GM12878 (cell line): Measurements from ENCODE around the gene OTOG. TPM values are rescaled to one million over a fixed set of nuclear protein-coding genes. Genes with fewer than 3 reads are reported as not detected.

Source experiments
- ATAC-seq: fragments of 200-7000 bp; cut with Tn5 transposase; 3 replicates; pipeline ENCODE4 v1.9.1; 2020; ENCODE audit warnings: mild to moderate bottlenecking, moderate library complexity
- BruUV-seq: library from RNA; stranded (reverse); fragments of 400-500 nt; replicated peaks from 2 replicates; lab custom pipeline; 2021; lab: Mats Ljungman, UMichigan
- CTCF ChIA-PET: fragments of 300-600 bp; sonication (Branson Sonifier 250); formaldehyde crosslinking; extraction: SDS; loops from one replicate; lab custom pipeline; 2021; ENCODE audit warnings: inconsistent platforms; lab: Yijun Ruan, JAX
- POLR2A ChIA-PET: fragments of 350-600 bp; formaldehyde crosslinking; extraction: SDS; loops from one replicate; lab custom pipeline; 2021; ENCODE audit warnings: inconsistent platforms; lab: Charles Lee
- RAD21 ChIA-PET: fragments of 300-600 bp; sonication (Branson Sonifier 250); formaldehyde crosslinking; loops from one replicate; lab custom pipeline; 2023; ENCODE audit warnings: antibody characterized with exemption; ENCODE audit not compliant: unreplicated experiment; lab: Charles Lee
- SMC1A ChIA-PET: fragments of 300-600 bp; sonication (Branson Sonifier 250); formaldehyde crosslinking; loops from one replicate; lab custom pipeline; 2023; ENCODE audit not compliant: unreplicated experiment, uncharacterized antibody; lab: Charles Lee
- DNase-seq: peaks from one replicate; pipeline ENCODE4 v3.0.0-alpha.2; 2011; ENCODE audit warnings: low read depth, low spot score
- FAIRE-seq: peaks from 3 replicates; lab custom pipeline; 2011; peaks lifted over from hg19 to GRCh38; lab: Jason Lieb, UNC
- H2AFZ ChIP-seq: 2 replicates; pipeline ENCODE4 v1.6.0; 2011; ENCODE audit warnings: low read depth, low read length, control low read depth; ENCODE audit not compliant: control insufficient read depth
- H3K27ac ChIP-seq: 2 replicates; pipeline ENCODE4 v1.5.1; 2011; ENCODE audit warnings: control low read depth; ENCODE audit not compliant: control insufficient read depth, insufficient read depth
- H3K27me3 ChIP-seq, 2 experiments: replicated peaks in 1 of 2; 2 replicates each; pipeline versions ENCODE4 v1.6.0 to v1.6.1; 2011; ENCODE audit warnings: low read length in 1 of 2; ENCODE audit not compliant: control insufficient read depth in 2 of 2, insufficient read depth in 2 of 2
- H3K36me3 ChIP-seq, 2 experiments: 2 replicates each; pipeline ENCODE4 v1.5.1; 2011; ENCODE audit warnings: low read length in 1 of 2; ENCODE audit not compliant: control insufficient read depth in 2 of 2, insufficient read depth in 2 of 2
- H3K4me1 ChIP-seq: 2 replicates; pipeline ENCODE4 v1.6.1; 2011; ENCODE audit warnings: mild to moderate bottlenecking, low read length, moderate library complexity, mixed read lengths; ENCODE audit not compliant: control insufficient read depth, insufficient read depth
- H3K4me2 ChIP-seq: 2 replicates; pipeline ENCODE4 v1.6.0; 2011; ENCODE audit warnings: control low read depth; ENCODE audit not compliant: control insufficient read depth, insufficient read depth
- H3K4me3 ChIP-seq: fragments of 200-600 bp; sonication (generic); 2 replicates; pipeline ENCODE4 v1.5.1; 2016
- H3K79me2 ChIP-seq: 2 replicates; pipeline ENCODE4 v1.6.0; 2011; ENCODE audit warnings: low read length; ENCODE audit not compliant: control insufficient read depth, insufficient read depth
- H3K9ac ChIP-seq: 2 replicates; pipeline ENCODE4 v1.8.0; 2011; ENCODE audit warnings: low read length, control low read depth, mixed read lengths; ENCODE audit not compliant: control insufficient read depth, insufficient read depth
- H3K9me3 ChIP-seq: replicated peaks from 3 replicates; pipeline ENCODE4 v1.5.1; 2011; ENCODE audit warnings: mild to moderate bottlenecking, low read length; ENCODE audit not compliant: control insufficient read depth, insufficient read depth
- H4K20me1 ChIP-seq: 2 replicates; pipeline ENCODE4 v1.6.0; 2011; ENCODE audit not compliant: control insufficient read depth, insufficient read depth
- CBX3 ChIP-seq: fragments of 200-600 bp; sonication (generic); IDR thresholded peaks from 2 replicates; pipeline ENCODE4 v1.6.1; 2016; ENCODE audit warnings: low read depth, borderline replicate concordance
- CBX5 ChIP-seq: sonication (generic); IDR thresholded peaks from 2 replicates; pipeline ENCODE4 v1.6.1; 2016; ENCODE audit warnings: low read depth, moderate library complexity, mild to moderate bottlenecking, inconsistent platforms
- EGR1 ChIP-seq, 2 experiments: IDR thresholded peaks; 1 replicate in 1 of 2; 2 replicates in 1 of 2; pipeline ENCODE4 v1.6.1; 2011 to 2012; ENCODE audit warnings: low read depth in 2 of 2, low read length in 2 of 2, borderline replicate concordance in 1 of 2, mild to moderate bottlenecking in 1 of 2, moderate library complexity in 1 of 2
- ETV6 ChIP-seq, 2 experiments: fragments of 450-650 bp in 1 of 2; IDR thresholded peaks in 1 of 2; conservative IDR thresholded peaks in 1 of 2; 2 replicates each; pipeline ENCODE4 v1.6.1; 2014; ENCODE audit warnings: antibody characterized with exemption in 1 of 2, borderline replicate concordance in 1 of 2, low read depth in 1 of 2, mild to moderate bottlenecking in 1 of 2, moderate library complexity in 1 of 2
- HSF1 ChIP-seq: fragments of 150-350 bp; IDR thresholded peaks from 2 replicates; pipeline ENCODE4 v1.6.1; 2014; ENCODE audit warnings: mild to moderate bottlenecking, low read depth, low read length
- KDM1A ChIP-seq: fragments of 200-600 bp; sonication (generic); IDR thresholded peaks from 2 replicates; pipeline ENCODE4 v1.6.1; 2016; ENCODE audit warnings: borderline replicate concordance
- KLF5 ChIP-seq: fragments of 450-650 bp; IDR thresholded peaks from 2 replicates; pipeline ENCODE4 v1.6.1; 2014; ENCODE audit warnings: mild to moderate bottlenecking; ENCODE audit not compliant: partially characterized antibody
- MAX ChIP-seq: IDR thresholded peaks from 2 replicates; pipeline ENCODE4 v1.6.1; 2012; ENCODE audit warnings: low read depth, low read length, improper control_type of control experiment
- MXI1 ChIP-seq: fragments of 150-350 bp; IDR thresholded peaks from 2 replicates; pipeline ENCODE4 v1.6.1; 2011; ENCODE audit warnings: low read depth, mild to moderate bottlenecking, inconsistent platforms, low read length, improper control_type of control experiment
- NFIC ChIP-seq: IDR thresholded peaks from 2 replicates; pipeline ENCODE4 v1.6.1; 2012; ENCODE audit warnings: low read depth, mild to moderate bottlenecking, inconsistent platforms, low read length, moderate library complexity
- POLR2A ChIP-seq: IDR thresholded peaks from 2 replicates; pipeline ENCODE4 v1.6.1; 2011; ENCODE audit warnings: low read depth, mild to moderate bottlenecking, low read length
- RCOR1 ChIP-seq: conservative IDR thresholded peaks from 2 replicates; pipeline ENCODE4 v1.6.1; 2012; ENCODE audit warnings: low read depth, low read length, improper control_type of control experiment
- RFX5 ChIP-seq: IDR thresholded peaks from 2 replicates; pipeline ENCODE4 v1.6.1; 2011; ENCODE audit warnings: low read depth, low read length, improper control_type of control experiment
- SP1 ChIP-seq: IDR thresholded peaks from one replicate; pipeline ENCODE4 v1.6.1; 2011; ENCODE audit warnings: low read depth, low read length
- SRF ChIP-seq, 2 experiments: IDR thresholded peaks; 2 replicates each; pipeline ENCODE4 v1.6.1; 2011; ENCODE audit warnings: low read depth in 2 of 2, low read length in 2 of 2, mild to moderate bottlenecking in 1 of 2, moderate library complexity in 1 of 2
- TAF1 ChIP-seq: IDR thresholded peaks from 2 replicates; pipeline ENCODE4 v1.6.1; 2011; ENCODE audit warnings: mild to moderate bottlenecking, low read depth, low read length, borderline replicate concordance
- ZNF24 ChIP-seq: fragments of 450-650 bp; IDR thresholded peaks from 2 replicates; pipeline ENCODE4 v1.6.1; 2017; ENCODE audit warnings: antibody characterized with exemption, mild to moderate bottlenecking
- WGBS: methylation state at CpG from one replicate; pipeline ENCODE4 v1.1.6; 2016; ENCODE audit warnings: low lambda C conversion rate; ENCODE audit not compliant: insufficient replicate concordance, insufficient coverage; ENCODE audit errors: missing lambda C conversion rate; 5-methylcytosine and 5-hydroxymethylcytosine counted together
- in situ Hi-C: fragments of 300-500 bp; cut with MboI; formaldehyde crosslinking; loops from 9 replicates; pipeline ENCODE4 v1.14.3; 2018; ENCODE audit warnings: mixed read lengths
- intact Hi-C: fragments of 100-400 bp; cut with micrococcal nuclease; formaldehyde crosslinking; loops from one replicate; pipeline ENCODE4 v1.14.2; 2022; ENCODE audit not compliant: unreplicated experiment
- polyA plus RNA-seq, 11 experiments: library from polyadenylated mRNA; depleted of rRNA in 4 of 11; unstranded in 6 of 11; stranded (reverse) in 5 of 11; fragments of >200 nt; fragmentation: Nextera tagmentation in 4 of 11; fragmentation: Illumina TruSeq in 1 of 11; extraction: Ambion mirVana in 4 of 11; extraction: Trizol in 1 of 11; gene quantifications; 1 replicate in 1 of 11; 2 replicates in 10 of 11; pipeline versions ENCODE4 v1.2.1 to v1.2.3, GENCODE V29; 2011 to 2016; ENCODE audit warnings: inconsistent platforms in 2 of 11, missing spikeins in 2 of 11, low read depth in 1 of 11
- total RNA-seq, 4 experiments: library from RNA; depleted of rRNA in 3 of 4; stranded (reverse); fragments of >200 nt in 3 of 4; fragmentation: Illumina TruSeq in 1 of 4; extraction: Trizol in 1 of 4; gene quantifications; 2 replicates each; pipeline versions ENCODE4 v1.2.1 to v1.2.3, GENCODE V29; 2013 to 2021
- TF ChIP-seq, protein P1 (sequence below), 3 experiments: IDR thresholded peaks in 2 of 3; conservative IDR thresholded peaks in 1 of 3; 2 replicates each; pipeline ENCODE4 v1.5.1; 2011; ENCODE audit warnings: low read depth in 3 of 3, low read length in 3 of 3, mild to moderate bottlenecking in 3 of 3, control low read depth in 2 of 3, moderate library complexity in 2 of 3, inconsistent platforms in 1 of 3, mixed read lengths in 1 of 3; ENCODE audit not compliant: control insufficient read depth in 2 of 3, insufficient read depth in 1 of 3; ENCODE audit errors: extremely low read depth in 1 of 3

OTOG gene
- total and polyA plus RNA-seq, 10 of the 15 experiments (the other 5 are each of a cell fraction or from before 2014, with no cell fraction given) = not detected

GRCh38 chr11:17650127-17650911 lies 103.3 kb downstream of the OTOG start (continued):
- no peak for TF ChIP-seq TAF1
- TF ChIP-seq SRF (IDR thresholded peaks at IDR 0.05; ENCODE audit: low read depth in 2 of 2, low read length in 2 of 2) = no peak
- no peak for TF ChIP-seq KLF5

DNA sequence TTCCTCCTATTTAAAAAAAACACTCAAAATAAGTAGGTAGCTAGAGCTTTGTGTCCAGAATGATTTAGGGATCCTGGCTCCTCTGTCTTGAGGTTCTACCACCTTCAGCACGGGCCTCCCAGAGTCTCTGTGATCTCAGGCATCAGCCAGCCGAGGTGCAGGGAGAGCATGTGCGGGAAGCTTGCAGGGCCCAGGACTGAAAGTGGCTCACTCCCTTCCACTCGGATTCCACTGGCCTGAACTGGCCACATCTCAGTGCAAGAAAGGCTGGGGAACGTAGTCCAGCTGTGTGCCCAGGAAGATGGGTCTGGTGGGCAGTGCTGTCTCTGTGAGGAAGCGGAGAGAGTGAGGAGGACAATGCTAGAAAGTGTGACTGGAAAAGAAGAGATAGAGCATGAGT lies 104.0 kb downstream of the OTOG start:
- BruUV-seq = no TSS peak
- Histone ChIP-seq H4K20me1 (no peaks in the 10 kb centered on the region), H2AFZ (no peak overlapping the region), H3K27ac (no peak overlapping the region), H3K36me3 (no peaks in the 10 kb centered on the region), H3K9ac (no peak overlapping the region), H3K4me2 (no peak overlapping the region), H3K9me3 (no peaks in the 10 kb centered on the region; the same call in 2 of the 3 replicates), H3K27me3 (peaks cover 2 to 16% of the 10 kb centered on the region in 2 experiments), H3K79me2 (no peaks in the 10 kb centered on the region), H3K4me3 (no peak overlapping the region), H3K4me1 (no peaks in the 10 kb centered on the region)
- TF ChIP-seq CBX3 (no peak), SP1 (no peak), HSF1 (no peak), CBX5 (no peak), KDM1A (no peak), NFIC (no peak), EGR1 (IDR thresholded peaks at IDR 0.05; ENCODE audit: borderline replicate concordance in 1 of 2, low read depth in 2 of 2, low read length in 2 of 2) (no peak), ETV6 (conservative IDR thresholded peaks at IDR 0.05 in 1 of 2, IDR thresholded peaks at IDR 0.05 in 1 of 2; ENCODE audit: borderline replicate concordance in 1 of 2, low read depth in 1 of 2) (no peak), ZNF24 (no peak), MXI1 (no peak), POLR2A (no peak), RFX5 (no peak), RCOR1 (no peak), MAX (no peak)
- TF ChIP-seq, protein P1, sequence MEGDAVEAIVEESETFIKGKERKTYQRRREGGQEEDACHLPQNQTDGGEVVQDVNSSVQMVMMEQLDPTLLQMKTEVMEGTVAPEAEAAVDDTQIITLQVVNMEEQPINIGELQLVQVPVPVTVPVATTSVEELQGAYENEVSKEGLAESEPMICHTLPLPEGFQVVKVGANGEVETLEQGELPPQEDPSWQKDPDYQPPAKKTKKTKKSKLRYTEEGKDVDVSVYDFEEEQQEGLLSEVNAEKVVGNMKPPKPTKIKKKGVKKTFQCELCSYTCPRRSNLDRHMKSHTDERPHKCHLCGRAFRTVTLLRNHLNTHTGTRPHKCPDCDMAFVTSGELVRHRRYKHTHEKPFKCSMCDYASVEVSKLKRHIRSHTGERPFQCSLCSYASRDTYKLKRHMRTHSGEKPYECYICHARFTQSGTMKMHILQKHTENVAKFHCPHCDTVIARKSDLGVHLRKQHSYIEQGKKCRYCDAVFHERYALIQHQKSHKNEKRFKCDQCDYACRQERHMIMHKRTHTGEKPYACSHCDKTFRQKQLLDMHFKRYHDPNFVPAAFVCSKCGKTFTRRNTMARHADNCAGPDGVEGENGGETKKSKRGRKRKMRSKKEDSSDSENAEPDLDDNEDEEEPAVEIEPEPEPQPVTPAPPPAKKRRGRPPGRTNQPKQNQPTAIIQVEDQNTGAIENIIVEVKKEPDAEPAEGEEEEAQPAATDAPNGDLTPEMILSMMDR (IDR thresholded peaks at IDR 0.05 in 2 of 3, conservative IDR thresholded peaks at IDR 0.05 in 1 of 3; ENCODE audit: control insufficient read depth in 2 of 3, extremely low read depth in 1 of 3, insufficient read depth in 1 of 3, low read depth in 3 of 3, low read length in 3 of 3) = no peak
- FAIRE-seq = no peak
- ChIA-PET RAD21 (no interaction called here), CTCF (interaction anchor here (2.0 kb wide), 1 partner anchor 18 kb away, joined by 5 read pairs; no protein-coding TSS in a partner anchor), SMC1A (no interaction called here), POLR2A (no interaction called here)
- DNase-seq = no peak
- in situ Hi-C loops (no loop called here), intact Hi-C loops (no loop called here)
- no peak for ATAC-seq
- 22% methylated on average over 6 of the region's 6 CpGs for WGBS
